NCI-H2196 treated with DMSO at 0.1 percent for 48 hours (cell line): Measurements from ENCODE around the gene KRT74.
A peak's percentile ranks its signal among the peaks of the same experiment; 100 is the strongest.

ENCODE experiments used
- DNase-seq: peaks from one replicate; lab custom pipeline; 2025; ENCODE audit not compliant: unreplicated experiment; lab: John Stamatoyannopoulos, UW

Gene KRT74

GRCh38 chr12:52539821-52540173 is 33.8 kb downstream of the KRT74 start:
- DNase-seq, result no peak

DNA sequence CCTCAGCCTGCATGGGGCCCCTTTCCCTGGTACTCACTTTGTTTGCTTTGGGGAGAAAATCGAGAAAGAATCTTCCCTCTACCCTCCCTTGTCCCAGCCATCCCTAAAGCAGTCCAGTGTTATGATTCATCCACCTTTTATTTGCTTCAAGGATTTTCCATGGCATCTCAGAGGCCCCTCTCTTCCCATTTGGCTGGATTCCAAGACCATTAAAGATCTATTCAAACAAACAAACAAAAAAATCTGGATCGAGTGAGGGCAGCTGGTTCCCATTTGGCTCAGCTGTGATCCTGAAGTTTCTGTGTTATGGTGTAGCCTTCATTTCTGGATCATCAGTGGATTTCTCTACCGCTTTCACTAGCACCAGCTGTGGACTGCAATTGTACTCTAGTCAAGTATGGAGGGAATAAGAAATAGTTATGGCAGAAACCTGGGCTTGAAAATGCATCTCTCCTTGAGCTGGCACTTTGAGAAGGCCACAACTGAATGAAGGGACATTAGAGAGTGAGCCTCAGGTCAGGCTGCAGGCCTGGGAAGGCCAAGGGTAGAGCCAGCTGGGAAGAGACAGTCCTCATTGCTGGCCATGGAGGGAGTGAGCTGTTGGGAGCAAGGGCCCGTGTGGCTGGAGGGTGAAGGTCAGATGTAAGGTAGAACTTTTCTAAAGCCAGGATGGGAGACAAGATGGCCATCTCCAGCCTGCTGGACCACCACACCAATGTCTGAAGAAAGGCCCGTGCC is 34.4 kb downstream of the KRT74 start:
- peak; percentile 31 for DNase-seq

DNA sequence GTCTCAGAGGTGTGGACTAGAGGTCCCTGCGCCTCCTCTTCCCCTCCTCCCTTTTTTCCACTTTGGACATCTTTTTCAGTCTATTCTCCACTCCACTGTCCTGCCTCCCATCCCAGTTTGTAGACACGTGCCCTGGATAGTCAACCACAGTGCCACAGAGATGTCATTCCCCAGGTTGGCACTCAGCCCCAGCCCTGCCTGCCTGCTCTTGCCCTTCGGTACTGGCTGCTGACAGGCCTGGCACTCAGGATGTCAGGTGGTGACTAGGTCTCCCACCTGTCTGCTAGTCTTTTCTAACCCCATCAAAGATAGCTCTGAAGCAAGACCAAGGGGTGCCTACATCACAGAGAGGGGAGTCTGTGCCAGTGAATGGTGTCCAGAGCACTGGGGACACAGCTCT is 36.5 kb downstream of the KRT74 start:
- no peak for DNase-seq

DNA sequence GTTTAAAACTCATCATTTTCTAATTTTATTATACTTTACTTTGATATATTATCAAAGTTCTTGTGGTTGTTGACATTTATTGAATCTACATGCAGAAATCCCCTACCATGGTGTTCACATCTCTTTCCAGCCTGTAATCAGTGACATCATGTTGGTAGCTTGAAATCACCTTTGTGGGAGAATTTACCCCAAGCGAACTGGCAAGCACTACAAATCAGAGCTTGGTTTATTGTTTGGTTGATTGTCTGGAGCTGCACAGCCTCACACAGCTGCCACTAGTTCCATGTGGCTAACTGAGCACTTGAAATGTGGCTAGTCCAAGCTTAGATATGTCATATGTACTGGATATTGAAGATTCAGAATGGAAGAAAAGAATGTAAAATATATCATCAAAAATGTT is 38.1 kb downstream of the KRT74 start:
- DNase-seq, result no peak

DNA sequence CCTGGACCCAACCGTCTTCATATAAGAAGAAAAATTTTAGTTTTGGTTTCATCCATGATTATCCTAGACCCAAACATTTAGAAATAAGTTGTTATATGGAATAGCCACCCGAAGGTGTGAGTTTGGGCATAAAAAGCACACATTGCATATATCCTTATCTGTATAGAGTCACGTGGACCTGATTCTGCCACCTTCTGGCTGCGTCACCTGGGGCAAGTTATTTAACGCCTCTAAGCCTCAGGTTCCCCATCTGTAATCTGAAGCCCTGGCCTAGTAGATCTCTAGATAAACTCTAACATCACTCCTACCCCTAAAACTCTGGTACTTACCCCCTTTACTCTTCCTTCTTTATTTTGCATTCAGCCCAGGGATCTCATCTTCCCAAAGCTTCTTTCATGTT is 39.2 kb downstream of the KRT74 start:
- no peak for DNase-seq

DNA sequence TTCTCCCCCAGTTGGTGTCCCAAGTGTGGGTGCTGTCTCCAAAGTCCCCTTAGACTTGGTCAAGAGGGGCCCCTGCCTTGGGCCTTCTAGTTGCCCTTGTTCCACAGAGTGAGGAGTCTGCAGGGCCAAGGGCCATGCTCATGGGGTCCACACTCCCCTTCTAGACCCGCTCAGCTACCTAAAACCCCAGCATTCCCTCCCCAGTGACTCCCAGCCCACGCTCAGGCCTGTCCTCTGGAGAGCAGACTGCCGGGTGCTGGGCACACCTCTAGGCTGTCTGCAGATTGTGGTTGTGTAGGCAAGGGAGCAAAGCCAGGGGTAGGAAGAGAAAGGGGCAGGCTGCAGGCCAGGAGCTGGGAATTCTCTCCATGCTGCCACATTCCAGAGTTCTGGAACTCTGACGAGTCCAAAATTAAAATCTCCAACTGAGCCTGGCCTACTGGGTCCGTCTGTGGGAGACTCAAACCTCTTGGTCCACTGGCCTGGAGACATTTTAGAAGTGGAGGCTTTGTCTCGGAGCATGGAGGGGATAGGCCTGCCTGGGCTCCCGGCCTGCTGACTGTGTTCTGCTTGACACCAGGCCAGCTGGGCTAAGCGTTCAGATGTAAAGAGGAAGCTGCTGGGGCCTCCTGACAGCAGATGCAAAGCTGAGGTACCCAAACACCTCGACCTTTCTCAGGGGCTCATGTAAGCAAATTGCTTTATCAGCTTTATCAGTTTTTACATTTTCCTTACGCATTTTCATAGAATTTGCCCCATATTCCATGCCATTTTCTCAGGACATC is 39.8 kb downstream of the KRT74 start:
- no peak for DNase-seq

DNA sequence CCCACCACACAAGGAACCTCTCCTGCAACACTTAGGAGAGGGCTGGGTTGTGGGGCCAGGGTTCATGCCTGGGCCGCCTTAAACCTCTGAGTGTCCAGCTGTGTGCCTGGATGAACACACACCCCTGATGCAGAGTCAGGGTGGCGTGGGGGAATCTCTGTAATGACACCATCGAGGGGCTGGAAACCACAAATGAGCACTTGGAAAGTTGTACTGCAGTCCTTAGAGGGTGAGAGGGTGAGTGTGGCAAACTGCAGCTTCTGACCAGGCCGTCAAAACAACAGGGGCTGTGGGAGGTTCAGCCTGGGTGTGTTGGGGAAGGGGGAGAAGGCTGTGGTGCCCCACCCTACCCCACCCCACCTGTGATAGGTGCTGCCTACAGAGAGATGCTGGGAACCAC is 41.0 kb downstream of the KRT74 start:
- no peak for DNase-seq

DNA sequence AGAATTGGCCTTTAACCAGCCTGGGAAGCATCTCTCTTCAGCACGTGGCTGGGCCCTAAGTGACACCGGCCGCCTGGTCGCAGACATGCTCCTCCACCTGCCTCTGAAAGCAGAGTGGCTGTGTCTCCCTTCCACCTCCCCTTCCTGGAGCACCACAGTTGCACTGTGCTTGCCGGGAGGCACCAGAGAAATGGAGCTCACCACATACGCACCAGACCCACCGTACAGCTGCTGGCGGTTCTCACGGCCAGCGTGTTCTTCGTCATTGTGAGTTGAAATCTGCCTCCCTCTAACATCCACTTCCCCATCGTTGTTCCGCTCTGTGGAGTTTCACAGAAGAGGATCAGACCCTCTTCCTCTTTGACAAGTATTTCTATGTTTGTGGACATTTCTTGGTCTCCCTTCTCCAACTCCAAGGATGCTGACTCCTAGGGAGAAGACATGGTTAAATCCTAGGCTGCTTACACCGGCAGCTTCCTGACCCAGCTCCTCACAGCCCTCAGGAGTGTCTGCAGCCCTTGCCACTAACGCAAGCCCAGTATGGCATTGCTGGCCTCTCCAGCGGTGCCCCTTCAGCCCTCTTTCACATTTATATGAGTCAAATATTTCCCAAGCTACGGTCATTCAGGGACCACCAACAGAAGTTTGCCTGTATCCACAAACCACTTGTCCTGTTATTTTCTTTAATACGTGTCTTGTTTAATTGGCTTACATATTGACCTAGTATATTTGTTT is 41.9 kb downstream of the KRT74 start:
- no peak for DNase-seq

GRCh38 chr12:52530905-52531304 is 42.7 kb downstream of the KRT74 start:
- no peak for DNase-seq

DNA sequence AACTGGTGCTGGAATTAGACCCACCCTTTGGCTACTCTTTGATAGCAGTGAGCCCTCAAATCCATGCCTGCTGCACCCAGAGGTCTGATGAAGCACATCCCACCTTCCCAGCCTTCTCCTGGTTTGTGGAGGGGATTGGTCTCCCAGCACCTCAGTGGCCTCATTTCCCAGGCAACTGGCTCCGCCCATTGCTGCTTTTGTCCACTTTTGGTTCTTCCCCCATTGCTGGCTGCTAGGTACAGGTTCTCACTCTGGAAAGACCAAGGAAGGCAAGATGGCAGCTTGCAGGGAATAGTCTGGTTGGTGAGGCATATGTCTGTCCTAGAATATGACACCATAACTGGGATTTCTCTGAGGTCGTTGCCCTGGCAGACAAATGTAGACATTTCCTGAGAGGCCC is 43.3 kb downstream of the KRT74 start:
- DNase-seq, result no peak

DNA sequence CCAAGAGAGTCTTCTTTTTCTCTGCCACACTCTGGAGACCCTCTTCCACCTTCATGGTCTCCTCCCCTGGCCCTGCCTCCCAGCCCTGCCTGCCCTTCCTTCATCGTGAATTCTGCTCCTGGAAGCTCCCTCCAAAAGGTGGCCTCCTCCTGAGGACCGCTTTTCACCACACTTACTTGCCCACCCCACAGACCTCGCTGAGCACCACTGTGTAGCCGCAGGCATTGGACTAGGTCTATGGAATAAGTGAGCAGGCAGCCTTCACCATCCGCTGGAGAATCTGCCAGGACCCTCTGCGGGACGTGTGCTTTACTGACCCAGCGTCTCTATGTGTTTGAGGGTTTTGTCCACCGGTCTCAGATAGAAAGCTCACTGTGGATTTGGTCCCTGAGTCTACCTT is 43.8 kb downstream of the KRT74 start:
- no peak for DNase-seq

DNA sequence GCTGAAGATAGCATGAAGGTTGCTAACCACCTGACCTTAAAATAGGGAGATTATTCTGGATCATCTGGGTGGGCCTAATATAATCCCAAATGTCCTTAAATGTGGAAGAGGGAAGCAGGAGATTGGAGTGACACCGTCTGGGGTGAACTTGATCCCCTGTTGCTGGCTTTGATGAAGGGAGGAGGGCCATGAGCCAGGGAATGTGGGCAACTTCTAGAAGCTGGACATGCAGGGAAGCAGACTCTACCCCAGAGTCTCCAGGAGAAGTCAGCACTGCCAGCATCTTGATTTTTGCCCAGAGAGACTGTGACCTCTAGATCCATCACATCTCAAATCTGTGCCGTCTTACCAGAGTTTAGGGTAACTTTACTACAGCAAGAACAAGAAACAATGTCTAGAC is 44.2 kb downstream of the KRT74 start:
- no peak for DNase-seq

- no peak for DNase-seq
Observed at GRCh38 chr12:52528641-52529143, 45.0 kb downstream of the KRT74 start.

DNA sequence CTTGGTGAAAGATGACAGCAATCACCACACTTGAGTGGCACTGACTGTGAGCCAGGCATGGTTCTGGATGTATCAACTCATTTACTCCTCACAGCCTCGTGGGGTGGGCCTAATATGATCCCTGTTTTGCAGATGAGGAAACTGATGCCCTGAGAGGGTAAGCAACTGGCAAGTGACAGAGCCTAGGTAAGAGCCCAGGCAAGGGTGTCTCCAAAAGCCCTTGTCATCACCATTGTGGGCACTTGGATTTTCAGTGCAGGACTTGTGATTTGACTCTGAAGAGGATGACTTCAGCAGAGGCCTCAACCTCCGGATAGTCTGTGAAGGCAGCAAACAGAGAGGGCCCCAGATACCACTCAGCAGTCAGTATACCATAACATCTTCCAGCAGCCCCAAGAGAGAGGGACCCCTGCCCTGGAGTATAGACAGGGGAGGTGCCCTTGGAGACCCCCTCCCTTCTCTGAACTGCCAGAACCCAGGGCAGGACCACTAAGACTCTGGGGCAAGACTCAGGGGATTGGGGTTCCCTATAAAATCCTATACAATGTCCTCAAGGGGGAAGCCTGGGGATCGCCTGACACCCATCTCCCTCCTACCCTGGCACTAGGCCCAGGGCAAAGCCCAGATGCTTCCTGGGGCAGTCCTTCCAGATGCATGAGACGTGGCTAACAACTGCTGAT is 46.4 kb downstream of the KRT74 start:
- DNase-seq, result no peak

- no peak for DNase-seq
Observed at GRCh38 chr12:52526511-52526951, 47.1 kb downstream of the KRT74 start.

GRCh38 chr12:52525661-52526499 is 47.8 kb downstream of the KRT74 start:
- no peak for DNase-seq

- DNase-seq, result no peak
Observed at GRCh38 chr12:52524898-52525591, 48.6 kb downstream of the KRT74 start.

- DNase-seq, result no peak
Observed at GRCh38 chr12:52524241-52524897, 49.3 kb downstream of the KRT74 start.

GRCh38 chr12:52523824-52524223 is 49.8 kb downstream of the KRT74 start:
- no peak for DNase-seq
